ENCODE results near the gene GRIFIN. TPM values are rescaled to one million over a fixed set of nuclear protein-coding genes. Genes with fewer than 3 reads are reported as not detected.

The GRIFIN gene
- total RNA-seq, 1 experiment from 2014 or later, result not detected

- Histone ChIP-seq H3K27ac (no peak overlapping the region), H3K4me3 (no peak overlapping the region), H3K27me3 (peaks cover 13% of the 10 kb centered on the region), H3K36me3 (no peaks in the 10 kb centered on the region), H3K4me1 (peaks cover 20% of the 10 kb centered on the region), H3K9me3 (replicated peaks) (peaks cover 7% of the 10 kb centered on the region; the same call in 1 of the 2 replicates)
- no peak for DNase-seq
Measured at GRCh38 chr7:2480070-2480408, 3.8 kb upstream of the GRIFIN start.

GRCh38 chr7:2479276-2480069 lies 3.3 kb upstream of the GRIFIN start:
- Histone ChIP-seq H3K4me3 (no peak overlapping the region), H3K27me3 (peaks cover 13% of the 10 kb centered on the region), H3K9me3 (replicated peaks) (peaks cover 7% of the 10 kb centered on the region; the same call in 1 of the 2 replicates), H3K27ac (no peak overlapping the region), H3K4me1 (peaks cover 20% of the 10 kb centered on the region), H3K36me3 (no peaks in the 10 kb centered on the region)
- no peak for DNase-seq

- Histone ChIP-seq H3K4me3 (no peak overlapping the region), H3K36me3 (no peaks in the 10 kb centered on the region), H3K27me3 (peaks cover 13% of the 10 kb centered on the region), H3K4me1 (peaks cover 20% of the 10 kb centered on the region), H3K27ac (no peak overlapping the region), H3K9me3 (replicated peaks) (peaks cover 7% of the 10 kb centered on the region; the same call in 1 of the 2 replicates)
- no peak for DNase-seq
Measured at GRCh38 chr7:2478800-2479199, 2.6 kb upstream of the GRIFIN start.

DNA sequence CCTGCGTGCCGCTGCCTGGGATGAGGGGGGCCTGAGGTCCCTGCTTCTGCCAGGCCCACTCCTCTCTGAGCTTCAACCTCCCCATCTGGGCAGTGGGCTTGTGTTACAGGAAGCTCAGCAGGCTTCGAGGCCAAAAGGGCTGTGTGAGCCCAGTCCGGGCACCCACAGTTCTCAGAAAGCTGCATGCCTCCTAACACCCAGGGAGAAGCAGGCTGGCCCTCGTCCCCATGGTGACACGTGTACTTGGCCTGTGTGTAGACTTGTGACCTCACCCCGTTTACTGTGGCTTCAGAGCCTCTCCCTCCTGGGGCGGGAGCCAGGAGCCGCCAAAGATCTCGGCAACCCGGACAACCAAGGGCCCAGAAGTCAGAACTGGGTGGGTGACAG lies 2.2 kb upstream of the GRIFIN start:
- Histone ChIP-seq H3K27ac (no peak overlapping the region), H3K36me3 (no peaks in the 10 kb centered on the region), H3K4me1 (peaks cover 20% of the 10 kb centered on the region), H3K4me3 (no peak overlapping the region), H3K27me3 (peaks cover 13% of the 10 kb centered on the region), H3K9me3 (replicated peaks) (peaks cover 7% of the 10 kb centered on the region; the same call in 1 of the 2 replicates)
- peak; percentile 53 to 57 for DNase-seq

DNA sequence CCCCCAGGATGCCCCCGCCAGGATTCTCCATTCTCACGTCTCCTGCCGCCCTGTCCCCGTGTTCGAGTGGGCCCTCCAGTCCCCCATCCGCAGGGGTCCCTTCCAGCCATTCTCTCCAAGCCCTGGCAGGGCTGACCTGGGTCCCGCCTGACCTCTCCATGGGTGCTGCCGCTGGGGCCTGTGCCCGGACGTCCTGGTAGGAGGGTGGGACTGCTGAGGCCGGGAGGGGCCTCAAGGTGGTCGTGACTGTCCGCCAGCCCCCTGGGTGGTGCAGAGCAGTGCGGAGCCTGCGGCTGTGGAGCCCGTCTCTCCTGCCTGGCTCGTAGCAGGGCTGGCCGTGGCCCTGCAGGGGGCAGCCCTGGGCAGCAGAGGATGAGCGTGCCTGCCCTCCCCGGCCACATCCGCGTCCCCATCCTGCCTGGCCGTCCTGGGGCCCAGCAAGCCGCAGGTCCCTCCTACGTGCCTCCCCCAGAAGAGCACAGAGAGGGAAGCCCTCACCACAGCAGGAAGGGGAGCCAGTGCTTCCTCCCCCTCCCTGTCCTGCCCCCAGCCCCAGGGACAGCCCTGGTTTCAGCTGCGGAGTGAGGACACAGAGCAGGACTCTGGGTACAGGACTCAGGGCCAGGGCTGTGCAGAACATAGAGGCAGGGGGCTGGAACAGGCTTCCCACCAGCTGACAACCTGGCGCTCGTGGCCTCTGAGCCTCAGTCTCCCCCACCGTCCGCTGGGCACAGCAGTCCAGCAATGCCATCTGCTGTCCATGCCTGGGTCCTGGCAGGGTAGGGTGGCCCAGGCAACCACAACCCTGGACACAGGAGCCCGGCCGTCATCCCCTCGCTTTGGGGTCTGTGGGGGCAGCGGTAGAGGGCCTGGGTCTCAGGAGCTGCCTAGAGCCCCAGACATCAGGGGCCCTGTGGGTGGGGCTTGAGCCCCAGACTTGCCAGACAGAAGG lies 1.5 kb upstream of the GRIFIN start:
- Histone ChIP-seq H3K36me3 (no peaks in the 10 kb centered on the region), H3K9me3 (replicated peaks) (peaks cover 3% of the 10 kb centered on the region; the same call in 1 of the 2 replicates), H3K27me3 (peaks cover 13% of the 10 kb centered on the region), H3K4me3 (no peak overlapping the region), H3K27ac (no peak overlapping the region), H3K4me1 (peaks cover 20% of the 10 kb centered on the region)
- peak; percentile 82 to 89 for DNase-seq

DNA sequence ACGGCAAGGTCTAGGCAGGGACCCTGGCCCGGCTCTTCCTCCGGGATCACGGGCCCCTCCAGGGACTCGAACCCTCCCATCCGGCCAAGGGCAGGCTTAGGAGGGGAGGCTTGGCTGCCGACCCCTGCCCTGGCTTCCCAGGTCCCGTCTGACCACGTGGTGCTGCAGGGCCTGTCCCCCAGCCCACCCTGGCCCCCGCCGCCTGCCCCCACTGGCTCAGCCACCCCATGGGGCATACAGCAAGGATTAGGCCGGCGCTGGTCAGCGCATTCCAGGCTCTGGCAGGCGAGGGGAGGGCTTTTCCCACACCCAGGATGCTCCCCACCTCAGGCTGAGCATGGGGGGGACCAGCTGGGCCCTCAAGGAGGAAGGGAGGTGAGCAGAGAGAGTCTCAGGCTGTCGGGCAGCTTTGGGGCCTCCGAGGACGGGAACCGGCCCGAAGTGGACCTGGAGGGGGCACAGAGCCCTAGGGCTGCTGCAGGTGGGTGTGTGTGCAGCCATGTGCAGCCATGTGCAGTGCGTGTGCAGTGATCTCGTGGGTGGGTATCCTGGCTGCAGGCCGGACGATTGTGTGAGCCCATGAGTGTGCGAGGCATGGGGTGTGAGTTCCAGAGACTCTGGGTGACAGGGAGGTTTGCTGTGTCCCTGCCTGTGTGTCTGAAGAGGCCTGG lies 713 bp upstream of the GRIFIN start:
- no peak for DNase-seq
- Histone ChIP-seq H3K36me3 (no peaks in the 10 kb centered on the region), H3K27ac (no peak overlapping the region), H3K27me3 (peaks cover 13% of the 10 kb centered on the region), H3K9me3 (replicated peaks) (no peaks in the 10 kb centered on the region), H3K4me1 (peaks cover 21% of the 10 kb centered on the region), H3K4me3 (no peak overlapping the region)

- H3K27ac ChIP-seq, result no peak overlapping the region
- H3K4me1 ChIP-seq, result peaks cover 30% of the 10 kb centered on the region
- peak in 1 of 2 experiments; percentile 10 for DNase-seq
Measured at GRCh38 chr7:2475678-2476015, 551 bp downstream of the GRIFIN start.

DNA sequence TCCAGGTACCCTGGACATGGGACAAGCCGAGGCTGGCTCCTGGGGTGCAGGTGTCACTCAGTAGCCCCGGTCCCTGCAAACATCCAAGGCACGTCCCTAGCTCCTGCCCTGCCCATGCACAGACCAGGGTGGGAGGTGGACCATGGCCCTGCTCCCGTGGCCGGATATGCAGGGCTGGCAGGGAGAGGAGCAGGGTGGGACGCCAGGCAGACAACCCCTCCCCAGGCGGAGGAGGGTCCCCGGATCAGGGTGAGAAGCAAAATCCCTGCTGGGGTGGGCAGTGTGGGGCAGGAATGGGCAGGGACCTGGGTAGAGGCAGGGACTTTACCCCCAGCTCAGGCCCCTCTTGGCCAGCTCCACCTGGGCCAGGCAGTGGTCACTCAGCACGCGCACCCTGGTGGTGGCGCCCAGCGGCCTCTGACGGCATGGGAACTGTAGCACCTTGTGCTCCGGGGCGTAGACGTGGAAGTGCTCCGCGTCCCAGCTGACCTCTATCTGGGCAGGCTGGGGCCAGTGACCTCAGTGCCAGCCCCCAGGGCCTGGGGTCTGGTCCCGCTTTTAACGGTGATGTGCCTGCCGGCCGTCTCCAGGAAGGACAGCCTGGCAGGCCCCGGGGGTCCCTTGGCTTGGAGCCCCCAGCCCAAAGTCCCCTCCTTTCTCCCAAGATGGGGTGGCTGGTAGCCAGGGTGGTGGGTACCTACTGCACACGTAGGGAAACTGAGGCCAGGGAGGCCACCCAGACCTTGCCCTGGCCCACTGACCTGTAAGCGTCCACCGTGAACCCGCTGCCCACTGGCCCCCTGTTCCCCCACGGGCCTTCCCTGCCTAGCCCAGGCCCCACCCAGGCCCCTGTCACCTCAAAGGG lies 1.2 kb downstream of the GRIFIN start:
- H3K4me3 ChIP-seq, result no peak overlapping the region
- peaks cover 10% of the 10 kb centered on the region for H3K27me3 ChIP-seq
- H3K4me1 ChIP-seq, result peaks cover 27% of the 10 kb centered on the region
- DNase-seq, result peak in 1 of 2 experiments; percentile 12
- no peaks in the 10 kb centered on the region for H3K9me3 ChIP-seq (replicated peaks)
- no peaks in the 10 kb centered on the region for H3K36me3 ChIP-seq
- no peak overlapping the region for H3K27ac ChIP-seq

More at GRCh38 chr7:2475678-2476015, 551 bp downstream of the GRIFIN start:
- Histone ChIP-seq H3K27me3 (peaks cover 13% of the 10 kb centered on the region), H3K4me3 (no peak overlapping the region), H3K36me3 (no peaks in the 10 kb centered on the region), H3K9me3 (replicated peaks) (no peaks in the 10 kb centered on the region)

DNA sequence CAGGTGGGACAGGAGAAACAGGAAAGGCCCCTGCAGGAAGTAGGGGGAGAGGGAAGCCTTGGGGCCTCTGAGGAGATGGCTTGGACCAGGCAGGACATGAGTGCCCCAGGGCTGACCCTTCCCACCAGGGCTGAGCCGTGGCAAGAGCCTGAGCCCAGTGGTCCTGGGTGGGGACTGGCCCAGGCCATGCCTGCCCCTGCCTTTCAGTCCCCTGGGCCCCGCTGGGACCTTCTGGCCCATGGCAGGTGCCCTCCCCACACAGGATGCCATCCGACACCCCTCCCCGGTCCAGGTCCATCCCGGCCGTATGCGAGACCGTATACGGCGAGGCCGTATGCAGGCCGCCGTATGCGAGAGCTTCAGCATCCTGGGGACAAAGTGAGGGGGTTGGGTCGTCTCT lies 2.0 kb downstream of the GRIFIN start:
- Histone ChIP-seq H3K27ac (no peak overlapping the region), H3K27me3 (peaks cover 2% of the 10 kb centered on the region), H3K4me3 (no peak overlapping the region), H3K9me3 (replicated peaks) (no peaks in the 10 kb centered on the region), H3K4me1 (peaks cover 23% of the 10 kb centered on the region), H3K36me3 (no peaks in the 10 kb centered on the region)
- DNase-seq, result no peak

- Histone ChIP-seq H3K9me3 (replicated peaks) (no peaks in the 10 kb centered on the region), H3K36me3 (no peaks in the 10 kb centered on the region), H3K4me3 (no peak overlapping the region), H3K27me3 (no peaks in the 10 kb centered on the region), H3K4me1 (peaks cover 20% of the 10 kb centered on the region), H3K27ac (no peak overlapping the region)
- no peak for DNase-seq
Measured at GRCh38 chr7:2473496-2474180, 2.6 kb downstream of the GRIFIN start.

DNA sequence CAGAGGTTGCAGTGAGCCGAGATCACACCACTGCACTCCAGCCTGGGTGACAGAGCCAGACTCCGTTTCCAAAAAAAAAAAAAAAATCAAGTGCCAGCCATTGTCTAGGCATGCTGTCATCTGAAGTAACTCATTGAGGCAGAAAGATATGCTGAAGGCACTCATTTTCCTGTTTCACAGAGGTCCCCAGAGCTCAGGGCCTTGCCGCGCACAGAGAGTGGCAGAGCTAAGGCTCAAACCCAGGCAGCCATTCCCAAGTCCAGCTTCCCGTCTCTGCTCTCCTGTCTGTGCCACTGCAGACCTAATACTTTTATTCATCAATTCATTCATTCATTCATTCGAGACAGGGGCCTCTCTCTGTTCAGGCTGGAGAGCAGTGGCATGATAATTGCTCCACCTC lies 3.5 kb downstream of the GRIFIN start:
- Histone ChIP-seq H3K27me3 (no peaks in the 10 kb centered on the region), H3K36me3 (no peaks in the 10 kb centered on the region), H3K27ac (no peak overlapping the region), H3K4me3 (no peak overlapping the region), H3K9me3 (replicated peaks) (no peaks in the 10 kb centered on the region), H3K4me1 (peaks cover 11% of the 10 kb centered on the region)
- DNase-seq, result no peak

DNA sequence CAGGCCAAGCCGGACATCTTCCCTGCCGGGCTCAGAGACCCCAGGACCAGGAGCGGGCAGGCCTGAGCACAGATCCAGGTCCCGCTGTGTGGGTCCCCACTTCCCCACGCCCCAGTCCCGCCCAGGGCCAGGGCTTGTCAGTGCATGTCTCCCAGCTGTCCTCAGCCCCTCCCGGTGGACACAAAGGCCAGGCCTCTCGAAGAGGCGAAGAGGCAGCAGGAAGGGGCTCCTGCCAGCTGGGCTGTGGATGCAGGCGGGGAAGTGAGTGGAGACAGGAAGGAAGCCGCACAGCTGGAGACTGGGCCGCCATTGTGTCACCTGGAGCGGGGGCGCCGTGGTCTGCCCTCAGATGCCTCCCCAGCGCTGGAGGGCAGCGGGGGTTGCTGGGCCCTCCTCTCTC lies 4.8 kb downstream of the GRIFIN start:
- H3K27ac ChIP-seq, result peak overlapping the region; percentile 28
- no peaks in the 10 kb centered on the region for H3K27me3 ChIP-seq
- no peaks in the 10 kb centered on the region for H3K36me3 ChIP-seq
- peak; percentile 95 to 96 for DNase-seq
- no peaks in the 10 kb centered on the region for H3K9me3 ChIP-seq (replicated peaks)
- H3K4me1 ChIP-seq, result peaks cover 10% of the 10 kb centered on the region
- 0 out of 2 replicates have a peak overlapping the region, but pooled peaks have one; percentile 3 for H3K4me3 ChIP-seq

- H3K9me3 ChIP-seq (replicated peaks), result no peaks in the 10 kb centered on the region
- peaks cover 10% of the 10 kb centered on the region for H3K4me1 ChIP-seq
- peak in 1 of 2 experiments; percentile 51 for DNase-seq
- no peaks in the 10 kb centered on the region for H3K27me3 ChIP-seq
- no peaks in the 10 kb centered on the region for H3K36me3 ChIP-seq
- H3K27ac ChIP-seq, result peak overlapping the region; percentile 28
- H3K4me3 ChIP-seq, result no peak overlapping the region
Measured at GRCh38 chr7:2471022-2471329, 5.2 kb downstream of the GRIFIN start.

Measured in SJCRH30 (cell line).